Skin epidermis (tissue), 12 donors: Measurements from ENCODE around the gene CD99L2.

ENCODE experiments used
- H3K27ac ChIP-seq, 21 experiments: fragments of 200-600 bp; sonication (generic) in 11 of 21; one replicate each; pipeline ENCODE4 v1.5.0; 2020; ENCODE audit warnings: mild to moderate bottlenecking in 3 of 21, inconsistent platforms in 2 of 21, moderate library complexity in 2 of 21
- H3K4me3 ChIP-seq, 7 experiments: fragments of 200-600 bp; sonication (generic) in 2 of 7; one replicate each; pipeline ENCODE4 v1.5.0; 2020; ENCODE audit warnings: inconsistent platforms in 2 of 7, mild to moderate bottlenecking in 2 of 7, moderate library complexity in 1 of 7

The CD99L2 gene

GRCh38 chrX:150898343-150899190, at the start of gene CD99L2:
CD99L2 (minus strand) TSS chrX:150898668; CDS start chrX:150898588, 80 bp downstream.
- peak within 1 kb of the TSS; percentile 47 to 66 (median 57) for H3K4me3 ChIP-seq
- H3K27ac ChIP-seq, result peak within 1 kb of the TSS; percentile 39 to 88 (median 77)

- Histone ChIP-seq H3K27ac (no peak overlapping the region), H3K4me3 (no peak overlapping the region)
Measured at GRCh38 chrX:150944233-150944632, 45.8 kb upstream of the CD99L2 start.

- no peak overlapping the region for H3K27ac ChIP-seq
- no peak overlapping the region for H3K4me3 ChIP-seq
Measured at GRCh38 chrX:150942942-150943594, 44.6 kb upstream of the CD99L2 start.

GRCh38 chrX:150941580-150941979, 43.1 kb upstream of the CD99L2 start:
- Histone ChIP-seq H3K27ac (no peak overlapping the region), H3K4me3 (no peak overlapping the region)

GRCh38 chrX:150940844-150941495, 42.5 kb upstream of the CD99L2 start:
- H3K27ac ChIP-seq, result no peak overlapping the region
- no peak overlapping the region for H3K4me3 ChIP-seq

- no peak overlapping the region for H3K4me3 ChIP-seq
- H3K27ac ChIP-seq, result no peak overlapping the region
Measured at GRCh38 chrX:150936556-150936955, 38.1 kb upstream of the CD99L2 start.

- H3K4me3 ChIP-seq, result no peak overlapping the region
- H3K27ac ChIP-seq, result no peak overlapping the region
Measured at GRCh38 chrX:150935467-150935866, 37.0 kb upstream of the CD99L2 start.

- no peak overlapping the region for H3K27ac ChIP-seq
- H3K4me3 ChIP-seq, result no peak overlapping the region
Measured at GRCh38 chrX:150934453-150934852, 36.0 kb upstream of the CD99L2 start.

- Histone ChIP-seq H3K27ac (no peak overlapping the region), H3K4me3 (no peak overlapping the region)
Measured at GRCh38 chrX:150933945-150934350, 35.5 kb upstream of the CD99L2 start.

GRCh38 chrX:150929058-150929457, 30.6 kb upstream of the CD99L2 start:
- Histone ChIP-seq H3K4me3 (no peak overlapping the region), H3K27ac (no peak overlapping the region)

GRCh38 chrX:150926791-150927190, 28.3 kb upstream of the CD99L2 start:
- Histone ChIP-seq H3K27ac (no peak overlapping the region), H3K4me3 (no peak overlapping the region)

- H3K4me3 ChIP-seq, result no peak overlapping the region
- H3K27ac ChIP-seq, result no peak overlapping the region
Measured at GRCh38 chrX:150926304-150926703, 27.8 kb upstream of the CD99L2 start.

GRCh38 chrX:150919401-150919800, 20.9 kb upstream of the CD99L2 start:
- H3K27ac ChIP-seq, result no peak overlapping the region
- H3K4me3 ChIP-seq, result no peak overlapping the region

- no peak overlapping the region for H3K27ac ChIP-seq
- no peak overlapping the region for H3K4me3 ChIP-seq
Measured at GRCh38 chrX:150913511-150913910, 15.0 kb upstream of the CD99L2 start.

- Histone ChIP-seq H3K4me3 (no peak overlapping the region), H3K27ac (no peak overlapping the region)
Measured at GRCh38 chrX:150907474-150907873, 9.0 kb upstream of the CD99L2 start.

- no peak overlapping the region for H3K27ac ChIP-seq
- no peak overlapping the region for H3K4me3 ChIP-seq
Measured at GRCh38 chrX:150906694-150907093, 8.2 kb upstream of the CD99L2 start.

- no peak overlapping the region for H3K4me3 ChIP-seq
- no peak overlapping the region for H3K27ac ChIP-seq
Measured at GRCh38 chrX:150905293-150905692, 6.8 kb upstream of the CD99L2 start.

- Histone ChIP-seq H3K27ac (no peak overlapping the region), H3K4me3 (no peak overlapping the region)
Measured at GRCh38 chrX:150903110-150903508, 4.6 kb upstream of the CD99L2 start.

- no peak overlapping the region for H3K4me3 ChIP-seq
Measured at GRCh38 chrX:150902434-150903109, 4.1 kb upstream of the CD99L2 start.

GRCh38 chrX:150899191-150899757, 806 bp upstream of the CD99L2 start:
- peak overlapping the region in 19 of 21 experiments; percentile 39 to 87 (median 73) for H3K27ac ChIP-seq
- peak overlapping the region; percentile 47 to 66 (median 57) for H3K4me3 ChIP-seq

More at GRCh38 chrX:150902434-150903109, 4.1 kb upstream of the CD99L2 start:
- H3K27ac ChIP-seq, result no peak overlapping the region
